Measurements from ENCODE around the gene RGMA.
A peak's percentile ranks its signal among the peaks of the same experiment; 100 is the strongest.
"Not testable (repeated sequence)": the region's sequence is repeated elsewhere in the genome, so short reads cannot be mapped to it uniquely, and the experiment has no call there.

RGMA gene

GRCh38 chr15:93032515-93033206 lies 56.4 kb downstream of the RGMA start:
- not testable (repeated sequence) for DNase-seq

- not testable (repeated sequence) for DNase-seq
These were observed 57.2 kb downstream of the RGMA start for GRCh38 chr15:93031557-93032384.

- no peak for DNase-seq
These were observed 57.9 kb downstream of the RGMA start for GRCh38 chr15:93031103-93031464.

GRCh38 chr15:93030430-93031102 lies 58.4 kb downstream of the RGMA start:
- DNase-seq, result peak; percentile 28

- no peak for DNase-seq
These were observed 59.1 kb downstream of the RGMA start for GRCh38 chr15:93029836-93030429.

- DNase-seq, result no peak
These were observed 59.7 kb downstream of the RGMA start for GRCh38 chr15:93029214-93029835.

- peak; percentile 83 for DNase-seq
These were observed 60.3 kb downstream of the RGMA start for GRCh38 chr15:93028632-93029213.

GRCh38 chr15:93028111-93028631 lies 60.8 kb downstream of the RGMA start:
- no peak for DNase-seq

- no peak for DNase-seq
These were observed 61.6 kb downstream of the RGMA start for GRCh38 chr15:93027413-93027812.

- DNase-seq, result no peak
These were observed 62.6 kb downstream of the RGMA start for GRCh38 chr15:93026380-93026817.

- no peak for DNase-seq
These were observed 63.4 kb downstream of the RGMA start for GRCh38 chr15:93025625-93025982.

- no peak for DNase-seq
These were observed 64.0 kb downstream of the RGMA start for GRCh38 chr15:93024716-93025624.

- no peak for DNase-seq
These were observed 64.7 kb downstream of the RGMA start for GRCh38 chr15:93024293-93024692.

- no peak for DNase-seq
These were observed 67.8 kb downstream of the RGMA start for GRCh38 chr15:93020976-93021772.

- DNase-seq, result no peak
These were observed 69.0 kb downstream of the RGMA start for GRCh38 chr15:93019971-93020370.

GRCh38 chr15:93019090-93019489 lies 69.9 kb downstream of the RGMA start:
- no peak for DNase-seq

GRCh38 chr15:93018574-93018973 lies 70.4 kb downstream of the RGMA start:
- DNase-seq, result no peak

GRCh38 chr15:93017526-93017925 lies 71.5 kb downstream of the RGMA start:
- DNase-seq, result no peak

- DNase-seq, result no peak
These were observed 76.2 kb downstream of the RGMA start for GRCh38 chr15:93012786-93013185.

- DNase-seq, result no peak
These were observed 81.0 kb downstream of the RGMA start for GRCh38 chr15:93007994-93008393.
